Smooth muscle cell of bladder (primary cell): Measurements from ENCODE around the gene MSMB. TPM values are rescaled to one million over a fixed set of nuclear protein-coding genes. Genes with fewer than 3 reads are reported as not detected.

Experiments used
- total RNA-seq: library from RNA; depleted of rRNA; stranded (reverse); fragments of >200 nt; gene quantifications from 2 replicates; pipeline ENCODE4 v1.2.3, GENCODE V29; 2014

The MSMB gene, protein sequence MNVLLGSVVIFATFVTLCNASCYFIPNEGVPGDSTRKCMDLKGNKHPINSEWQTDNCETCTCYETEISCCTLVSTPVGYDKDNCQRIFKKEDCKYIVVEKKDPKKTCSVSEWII
- total RNA-seq = not detected in 2 replicates

DNA sequence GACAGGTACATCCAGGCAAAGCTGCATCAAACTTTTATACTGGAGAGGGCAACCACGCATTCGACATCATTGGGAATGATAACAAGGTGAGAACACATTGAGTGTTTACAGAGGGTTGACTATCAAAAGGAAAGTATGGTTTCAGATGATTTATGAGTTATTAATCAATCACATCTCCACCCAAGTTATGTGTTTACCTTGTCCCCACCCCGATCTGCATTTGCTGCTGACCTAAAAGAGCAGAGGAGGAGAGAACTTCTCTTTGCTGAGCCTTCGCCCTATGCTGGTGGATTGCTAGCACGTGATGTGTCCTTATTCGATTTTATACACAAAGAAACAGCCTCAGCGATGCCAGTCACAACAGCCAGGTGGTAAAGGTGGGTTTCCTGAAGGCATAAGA, at the start of gene MSMB:
Gene MSMB (minus strand): TSS at position 9 of the 400 bp plus-strand sequence. CDS start 32 bp downstream, outside the sequence.

DNA sequence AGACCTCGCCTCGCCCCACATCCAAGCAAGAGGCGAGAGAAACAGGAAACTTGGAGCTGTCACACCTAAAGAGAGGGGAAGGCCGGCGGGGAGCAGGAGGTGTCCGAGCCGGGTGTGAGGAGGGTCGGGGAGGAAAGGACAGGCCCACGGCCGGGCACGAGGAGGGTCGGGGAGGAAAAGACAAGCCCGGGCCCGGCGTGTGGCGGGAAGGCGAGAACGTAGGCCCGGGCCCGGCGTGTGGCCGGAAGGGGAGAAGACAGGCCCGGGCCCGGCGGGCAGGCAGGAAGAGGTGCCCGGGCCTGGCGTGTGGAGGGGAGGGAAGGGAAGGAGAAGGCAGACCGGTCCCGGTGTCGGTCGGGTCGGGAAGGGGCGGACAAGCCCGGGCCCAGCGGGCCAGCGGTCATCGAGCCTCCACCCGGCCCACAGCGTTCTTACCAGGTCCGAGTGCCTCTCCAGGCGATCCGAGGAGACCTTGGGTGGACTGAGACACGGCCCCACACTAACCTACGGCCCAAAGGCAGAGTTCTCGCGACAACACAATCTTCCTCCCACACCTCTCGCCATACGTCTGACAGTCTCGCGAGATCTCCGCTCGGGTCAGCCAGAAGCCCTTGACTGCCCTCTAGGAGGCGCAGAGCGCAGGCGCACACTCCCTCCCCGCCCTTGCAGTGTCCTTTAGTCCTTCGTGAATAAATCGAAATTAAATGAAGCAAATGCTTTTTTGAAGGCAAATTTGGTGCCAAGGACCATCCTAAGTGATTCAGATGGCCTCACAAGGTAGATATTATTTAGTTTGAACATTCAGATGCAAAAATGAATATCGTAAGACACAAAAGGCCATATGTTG, 15.8 kb downstream of the MSMB start, which contains the start of gene NCOA4:
Gene NCOA4 (minus strand): TSS at position 533 of the 847 bp plus-strand sequence. CDS start 13,943 bp downstream, outside the sequence.

Other genes with a start within 250 kb of the MSMB start
- 2.0 and 3.2 TPM in 2 replicates for gene AGAP4, start 198.8 kb downstream of the MSMB start, total RNA-seq
- gene TIMM23, start 73.8 kb downstream of the MSMB start, total RNA-seq = 71.3 and 83.0 TPM in 2 replicates
- gene NCOA4, start 15.6 kb downstream of the MSMB start, total RNA-seq = 208 and 235 TPM in 2 replicates
- gene ANTXRL, start 240.7 kb upstream of the MSMB start, total RNA-seq = not detected in 2 replicates